ENCODE measurements around the gene PARP12. TPM values are rescaled to one million over a fixed set of nuclear protein-coding genes. Genes with fewer than 3 reads are reported as not detected.

Gene PARP12
- total and polyA plus RNA-seq, 9 of the 15 experiments (the other 6 are each of a cell fraction or from before 2014, with no cell fraction given), result 4.6 to 40.4 (median 23.5) TPM

GRCh38 chr7:139976838-139977656, 85.7 kb downstream of the PARP12 start (continued):
- TF ChIP-seq ZNF395 (CRISPR knock-in tag; IDR thresholded peaks at IDR 0.05), result no peak
- TF ChIP-seq NFXL1 (CRISPR knock-in tag; IDR thresholded peaks at IDR 0.05), result no peak
- TF ChIP-seq E4F1 (CRISPR knock-in tag; IDR thresholded peaks at IDR 0.05; ENCODE audit: borderline replicate concordance), result no peak
- TF ChIP-seq USF2 (CRISPR knock-in tag; IDR thresholded peaks at IDR 0.05), result no peak
- 0 out of 2 replicates have a peak, but pooled peaks have one; percentile 82 for TF ChIP-seq ZC3H4 (CRISPR knock-in tag; IDR thresholded peaks at IDR 0.05; ENCODE audit: borderline replicate concordance)
- no peak for TF ChIP-seq POLR3G (IDR thresholded peaks at IDR 0.05; ENCODE audit: extremely low read depth, insufficient read length, insufficient replicate concordance)
- TF ChIP-seq MYC (IDR thresholded peaks at IDR 0.05; ENCODE audit: low read depth, low read length), result peak; percentile 55; the same call in 1 of the 2 replicates
- no peak; the same call in 1 of the 2 replicates for TF ChIP-seq MYC (CRISPR knock-in tag; IDR thresholded peaks at IDR 0.05; ENCODE audit: borderline replicate concordance, low read depth)
- TF ChIP-seq DIDO1 (tag; IDR thresholded peaks at IDR 0.05; ENCODE audit: low read depth), result 0 out of 2 replicates have a peak, but pooled peaks have one; percentile 48
- no peak for TF ChIP-seq PPARD (CRISPR knock-in tag; IDR thresholded peaks at IDR 0.05)
- TF ChIP-seq JUND (IDR thresholded peaks at IDR 0.05; ENCODE audit: borderline replicate concordance, low read depth, low read length), result 0 out of 2 replicates have a peak, but pooled peaks have one; percentile 50
- peak; percentile 31; the same call in 2 of the 3 replicates for TF ChIP-seq JUND (tag; IDR thresholded peaks at IDR 0.05; ENCODE audit: borderline replicate concordance, low read depth, low read length)
- TF ChIP-seq CLOCK (CRISPR knock-in tag; IDR thresholded peaks at IDR 0.05; ENCODE audit: borderline replicate concordance), result 0 out of 2 replicates have a peak, but pooled peaks have one; percentile 5
- TF ChIP-seq DPF2 (IDR thresholded peaks at IDR 0.05), result peak; percentile 74
- no peak for TF ChIP-seq CEBPG (CRISPR knock-in tag; IDR thresholded peaks at IDR 0.05)
- no peak for TF ChIP-seq CEBPG (tag; conservative IDR thresholded peaks at IDR 0.05 in 1 of 2, IDR thresholded peaks at IDR 0.05 in 1 of 2)
- peak; percentile 90 for TF ChIP-seq NFRKB (IDR thresholded peaks at IDR 0.05; ENCODE audit: low read depth)
- TF ChIP-seq LARP7 (IDR thresholded peaks at IDR 0.05), result peak; percentile 89; the same call in 1 of the 2 replicates

Measured in K562 (cell line).